Measurements from ENCODE around the gene ZNF586. TPM values are rescaled to one million over a fixed set of nuclear protein-coding genes. Genes with fewer than 3 reads are reported as not detected.
A peak's percentile ranks its signal among the peaks of the same experiment; 100 is the strongest.

The ZNF586 gene
- total and polyA plus RNA-seq, 10 of the 15 experiments (the other 5 are each of a cell fraction or from before 2014, with no cell fraction given) = 3.9 to 24.2 (median 15.0) TPM

DNA sequence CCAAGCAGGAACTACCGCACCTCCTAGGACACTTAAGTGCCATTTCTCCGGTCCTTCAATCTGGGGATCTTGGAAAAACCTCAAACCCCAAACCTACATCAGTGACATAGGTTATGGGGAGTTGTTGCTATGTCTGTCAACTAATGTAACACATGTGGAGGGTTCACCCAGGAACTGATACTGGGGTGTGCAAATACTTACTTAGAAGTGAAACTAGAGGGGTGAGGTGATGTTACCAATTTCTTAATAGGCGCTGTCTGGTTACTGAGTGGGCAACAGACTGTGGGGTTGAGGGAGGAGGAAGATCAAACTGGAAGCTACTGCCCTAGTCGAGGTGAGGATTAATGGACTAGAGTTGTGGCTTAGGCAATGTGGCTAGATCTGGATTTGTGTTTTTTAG lies 1.9 kb downstream of the ZNF586 start:
- H3K9me3 ChIP-seq (replicated peaks; ENCODE audit: control insufficient read depth, insufficient read depth, low read length) = peaks cover 49% of the 10 kb centered on the region
- peaks cover 5 to 21% of the 10 kb centered on the region in 2 experiments; a peak in 3 of 4 replicates for H3K36me3 ChIP-seq (ENCODE audit: control insufficient read depth in 2 of 2, insufficient read depth in 2 of 2, low read length in 1 of 2)
- H4K20me1 ChIP-seq (ENCODE audit: control insufficient read depth, insufficient read depth) = no peaks in the 10 kb centered on the region
- H2AFZ ChIP-seq (ENCODE audit: control insufficient read depth, low read depth, low read length) = no peak overlapping the region
- H3K4me3 ChIP-seq = no peak overlapping the region; the same call in 1 of the 2 replicates
- POLR2A ChIA-PET = no interaction called here
- H3K27me3 ChIP-seq (replicated peaks in 1 of 2; ENCODE audit: control insufficient read depth in 2 of 2, insufficient read depth in 2 of 2, low read length in 1 of 2) = no peaks in the 10 kb centered on the region
- no TSS peak for BruUV-seq (replicated peaks)
- CTCF ChIA-PET = no interaction called here
- SMC1A ChIA-PET (ENCODE audit: uncharacterized antibody, unreplicated experiment) = interaction anchor here (1.3 kb wide), 1 partner anchor 139 kb away, joined by 3 read pairs; the partner anchor contains the start of gene ZNF211
- RAD21 ChIA-PET (ENCODE audit: unreplicated experiment) = interaction anchor here (0.8 kb wide), 1 partner anchor 49 kb away, joined by 3 read pairs; no protein-coding TSS in a partner anchor
- no peak overlapping the region for H3K9ac ChIP-seq (ENCODE audit: control insufficient read depth, insufficient read depth, low read length)
- no peak overlapping the region for H3K27ac ChIP-seq (ENCODE audit: control insufficient read depth, insufficient read depth)
- TF ChIP-seq PKNOX1 (IDR thresholded peaks at IDR 0.05) (peak; percentile 18; the same call in 1 of the 2 replicates), CBFB (IDR thresholded peaks at IDR 0.05; ENCODE audit: low read depth) (no peak), CREM (IDR thresholded peaks at IDR 0.05; ENCODE audit: low read depth) (no peak), SPI1 (IDR thresholded peaks at IDR 0.05; ENCODE audit: borderline replicate concordance, insufficient read depth, low read depth, low read length) (peak; percentile 20; the same call in 1 of the 2 replicates)
- ATAC-seq (peak; percentile 7; the same call in 2 of the 3 replicates), DNase-seq (ENCODE audit: low read depth, low spot score) (no peak), FAIRE-seq (no peak)
- peaks cover 55% of the 10 kb centered on the region for H3K79me2 ChIP-seq (ENCODE audit: control insufficient read depth, insufficient read depth, low read length)
- 58% methylated on average over 4 of the region's 4 CpGs for WGBS (ENCODE audit: insufficient coverage, insufficient replicate concordance, low lambda C conversion rate, missing lambda C conversion rate)
- peaks cover 13% of the 10 kb centered on the region for H3K4me1 ChIP-seq (ENCODE audit: control insufficient read depth, insufficient read depth, low read length)
- intact Hi-C loops (cut with micrococcal nuclease; ENCODE audit: unreplicated experiment) (no loop called here), in situ Hi-C loops (cut with MboI) (no loop called here)
- H3K4me2 ChIP-seq (ENCODE audit: control insufficient read depth, insufficient read depth) = peak overlapping the region; percentile 41; the same call in 1 of the 2 replicates

GRCh38 chr19:57773488-57773887 lies 4.0 kb downstream of the ZNF586 start:
- SMC1A ChIA-PET (ENCODE audit: uncharacterized antibody, unreplicated experiment) = no interaction called here
- H3K4me1 ChIP-seq (ENCODE audit: control insufficient read depth, insufficient read depth, low read length) = peaks cover 13% of the 10 kb centered on the region
- no peak overlapping the region for H3K27ac ChIP-seq (ENCODE audit: control insufficient read depth, insufficient read depth)
- H3K4me3 ChIP-seq = no peak overlapping the region
- H3K36me3 ChIP-seq (ENCODE audit: control insufficient read depth in 2 of 2, insufficient read depth in 2 of 2, low read length in 1 of 2) = peaks cover 11 to 30% of the 10 kb centered on the region in 2 experiments
- H3K79me2 ChIP-seq (ENCODE audit: control insufficient read depth, insufficient read depth, low read length) = peaks cover 58% of the 10 kb centered on the region
- no peak overlapping the region for H3K9ac ChIP-seq (ENCODE audit: control insufficient read depth, insufficient read depth, low read length)
- FAIRE-seq (no peak), DNase-seq (ENCODE audit: low read depth, low spot score) (no peak), ATAC-seq (no peak)
- H3K27me3 ChIP-seq (replicated peaks in 1 of 2; ENCODE audit: control insufficient read depth in 2 of 2, insufficient read depth in 2 of 2, low read length in 1 of 2) = no peaks in the 10 kb centered on the region
- 96% methylated on average over 2 of the region's 3 CpGs for WGBS (ENCODE audit: insufficient coverage, insufficient replicate concordance, low lambda C conversion rate, missing lambda C conversion rate)
- peaks cover 58% of the 10 kb centered on the region for H3K9me3 ChIP-seq (replicated peaks; ENCODE audit: control insufficient read depth, insufficient read depth, low read length)
- CTCF ChIA-PET = no interaction called here
- in situ Hi-C loops (cut with MboI) (no loop called here), intact Hi-C loops (cut with micrococcal nuclease; ENCODE audit: unreplicated experiment) (no loop called here)
- RAD21 ChIA-PET (ENCODE audit: unreplicated experiment) = no interaction called here
- H3K4me2 ChIP-seq (ENCODE audit: control insufficient read depth, insufficient read depth) = no peak overlapping the region
- no TSS peak for BruUV-seq (replicated peaks)
- no peak overlapping the region for H2AFZ ChIP-seq (ENCODE audit: control insufficient read depth, low read depth, low read length)
- H4K20me1 ChIP-seq (ENCODE audit: control insufficient read depth, insufficient read depth) = no peaks in the 10 kb centered on the region
- POLR2A ChIA-PET = interaction anchor here (0.6 kb wide), 1 partner anchor 27 kb away, joined by 4 read pairs; the partner anchor contains the start of gene ZNF776
- TF ChIP-seq, protein P1, sequence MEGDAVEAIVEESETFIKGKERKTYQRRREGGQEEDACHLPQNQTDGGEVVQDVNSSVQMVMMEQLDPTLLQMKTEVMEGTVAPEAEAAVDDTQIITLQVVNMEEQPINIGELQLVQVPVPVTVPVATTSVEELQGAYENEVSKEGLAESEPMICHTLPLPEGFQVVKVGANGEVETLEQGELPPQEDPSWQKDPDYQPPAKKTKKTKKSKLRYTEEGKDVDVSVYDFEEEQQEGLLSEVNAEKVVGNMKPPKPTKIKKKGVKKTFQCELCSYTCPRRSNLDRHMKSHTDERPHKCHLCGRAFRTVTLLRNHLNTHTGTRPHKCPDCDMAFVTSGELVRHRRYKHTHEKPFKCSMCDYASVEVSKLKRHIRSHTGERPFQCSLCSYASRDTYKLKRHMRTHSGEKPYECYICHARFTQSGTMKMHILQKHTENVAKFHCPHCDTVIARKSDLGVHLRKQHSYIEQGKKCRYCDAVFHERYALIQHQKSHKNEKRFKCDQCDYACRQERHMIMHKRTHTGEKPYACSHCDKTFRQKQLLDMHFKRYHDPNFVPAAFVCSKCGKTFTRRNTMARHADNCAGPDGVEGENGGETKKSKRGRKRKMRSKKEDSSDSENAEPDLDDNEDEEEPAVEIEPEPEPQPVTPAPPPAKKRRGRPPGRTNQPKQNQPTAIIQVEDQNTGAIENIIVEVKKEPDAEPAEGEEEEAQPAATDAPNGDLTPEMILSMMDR (IDR thresholded peaks at IDR 0.05 in 2 of 3, conservative IDR thresholded peaks at IDR 0.05 in 1 of 3; ENCODE audit: control insufficient read depth in 2 of 3, extremely low read depth in 1 of 3, insufficient read depth in 1 of 3, low read depth in 3 of 3, low read length in 3 of 3) = no peak
- TF ChIP-seq BHLHE40 (IDR thresholded peaks at IDR 0.05; ENCODE audit: borderline replicate concordance in 1 of 2, low read depth in 2 of 2, low read length in 1 of 2) = no peak
- TF ChIP-seq SMC3 (IDR thresholded peaks at IDR 0.05; ENCODE audit: borderline replicate concordance, low read length) = no peak
- TF ChIP-seq NR2C1 (IDR thresholded peaks at IDR 0.05) = no peak
- TF ChIP-seq SREBF1 (IDR thresholded peaks at IDR 0.05; ENCODE audit: low read length) = no peak
- TF ChIP-seq, protein P2, sequence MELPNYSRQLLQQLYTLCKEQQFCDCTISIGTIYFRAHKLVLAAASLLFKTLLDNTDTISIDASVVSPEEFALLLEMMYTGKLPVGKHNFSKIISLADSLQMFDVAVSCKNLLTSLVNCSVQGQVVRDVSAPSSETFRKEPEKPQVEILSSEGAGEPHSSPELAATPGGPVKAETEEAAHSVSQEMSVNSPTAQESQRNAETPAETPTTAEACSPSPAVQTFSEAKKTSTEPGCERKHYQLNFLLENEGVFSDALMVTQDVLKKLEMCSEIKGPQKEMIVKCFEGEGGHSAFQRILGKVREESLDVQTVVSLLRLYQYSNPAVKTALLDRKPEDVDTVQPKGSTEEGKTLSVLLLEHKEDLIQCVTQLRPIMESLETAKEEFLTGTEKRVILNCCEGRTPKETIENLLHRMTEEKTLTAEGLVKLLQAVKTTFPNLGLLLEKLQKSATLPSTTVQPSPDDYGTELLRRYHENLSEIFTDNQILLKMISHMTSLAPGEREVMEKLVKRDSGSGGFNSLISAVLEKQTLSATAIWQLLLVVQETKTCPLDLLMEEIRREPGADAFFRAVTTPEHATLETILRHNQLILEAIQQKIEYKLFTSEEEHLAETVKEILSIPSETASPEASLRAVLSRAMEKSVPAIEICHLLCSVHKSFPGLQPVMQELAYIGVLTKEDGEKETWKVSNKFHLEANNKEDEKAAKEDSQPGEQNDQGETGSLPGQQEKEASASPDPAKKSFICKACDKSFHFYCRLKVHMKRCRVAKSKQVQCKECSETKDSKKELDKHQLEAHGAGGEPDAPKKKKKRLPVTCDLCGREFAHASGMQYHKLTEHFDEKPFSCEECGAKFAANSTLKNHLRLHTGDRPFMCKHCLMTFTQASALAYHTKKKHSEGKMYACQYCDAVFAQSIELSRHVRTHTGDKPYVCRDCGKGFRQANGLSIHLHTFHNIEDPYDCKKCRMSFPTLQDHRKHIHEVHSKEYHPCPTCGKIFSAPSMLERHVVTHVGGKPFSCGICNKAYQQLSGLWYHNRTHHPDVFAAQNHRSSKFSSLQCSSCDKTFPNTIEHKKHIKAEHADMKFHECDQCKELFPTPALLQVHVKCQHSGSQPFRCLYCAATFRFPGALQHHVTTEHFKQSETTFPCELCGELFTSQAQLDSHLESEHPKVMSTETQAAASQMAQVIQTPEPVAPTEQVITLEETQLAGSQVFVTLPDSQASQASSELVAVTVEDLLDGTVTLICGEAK (IDR thresholded peaks at IDR 0.05; ENCODE audit: borderline replicate concordance) = no peak
